Measurements from ENCODE around the gene WASF2.

DNA sequence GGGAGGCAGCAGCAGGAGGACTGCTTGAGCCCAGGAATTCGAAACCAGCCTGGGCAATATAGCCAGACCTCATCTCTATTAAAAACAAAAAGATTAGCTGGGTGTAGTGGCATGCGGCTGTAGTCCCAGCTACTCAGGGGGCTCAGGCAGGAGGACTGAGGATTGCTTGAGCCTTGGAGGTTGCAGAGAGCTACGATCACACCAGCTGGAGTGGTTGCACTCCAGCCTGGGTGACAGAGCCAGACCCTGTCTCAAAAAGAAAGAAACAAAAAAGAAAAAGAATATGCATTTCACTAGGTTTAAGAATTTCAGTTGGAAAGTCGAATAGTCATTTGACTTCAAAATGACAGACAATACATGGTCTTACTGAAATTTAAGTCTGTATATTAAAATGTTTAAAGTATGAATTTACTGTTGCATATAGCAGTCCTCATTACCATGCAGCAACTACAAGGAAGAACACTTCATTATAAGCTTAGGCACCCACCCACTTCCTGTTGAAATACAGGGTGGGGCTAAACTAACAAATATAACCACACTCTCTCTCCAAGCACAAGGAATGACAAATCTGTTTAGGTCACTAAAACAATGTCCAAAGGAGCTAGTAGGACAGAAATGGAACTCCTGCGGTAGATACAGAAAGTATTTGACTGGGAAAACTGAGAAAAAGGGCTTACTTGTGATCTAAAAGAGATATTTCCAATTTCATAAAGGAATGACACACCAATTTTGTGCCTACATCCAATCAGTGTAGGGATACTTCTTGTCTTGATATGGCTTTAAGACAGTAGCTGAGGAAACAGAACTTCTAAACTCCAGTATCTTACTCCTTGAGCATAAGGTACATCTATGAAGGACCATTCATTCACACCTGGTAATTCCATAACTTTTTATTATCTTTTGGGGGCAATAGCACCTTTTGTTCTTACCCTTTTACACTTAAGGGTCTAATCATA lies 53.5 kb downstream of the WASF2 start:
- TF ChIP-seq, protein P1, sequence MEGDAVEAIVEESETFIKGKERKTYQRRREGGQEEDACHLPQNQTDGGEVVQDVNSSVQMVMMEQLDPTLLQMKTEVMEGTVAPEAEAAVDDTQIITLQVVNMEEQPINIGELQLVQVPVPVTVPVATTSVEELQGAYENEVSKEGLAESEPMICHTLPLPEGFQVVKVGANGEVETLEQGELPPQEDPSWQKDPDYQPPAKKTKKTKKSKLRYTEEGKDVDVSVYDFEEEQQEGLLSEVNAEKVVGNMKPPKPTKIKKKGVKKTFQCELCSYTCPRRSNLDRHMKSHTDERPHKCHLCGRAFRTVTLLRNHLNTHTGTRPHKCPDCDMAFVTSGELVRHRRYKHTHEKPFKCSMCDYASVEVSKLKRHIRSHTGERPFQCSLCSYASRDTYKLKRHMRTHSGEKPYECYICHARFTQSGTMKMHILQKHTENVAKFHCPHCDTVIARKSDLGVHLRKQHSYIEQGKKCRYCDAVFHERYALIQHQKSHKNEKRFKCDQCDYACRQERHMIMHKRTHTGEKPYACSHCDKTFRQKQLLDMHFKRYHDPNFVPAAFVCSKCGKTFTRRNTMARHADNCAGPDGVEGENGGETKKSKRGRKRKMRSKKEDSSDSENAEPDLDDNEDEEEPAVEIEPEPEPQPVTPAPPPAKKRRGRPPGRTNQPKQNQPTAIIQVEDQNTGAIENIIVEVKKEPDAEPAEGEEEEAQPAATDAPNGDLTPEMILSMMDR (conservative IDR thresholded peaks at IDR 0.05 in 1 of 2, IDR thresholded peaks at IDR 0.05 in 1 of 2; ENCODE audit: low read depth in 1 of 2, low read length in 2 of 2): no peak
- TF ChIP-seq EZH2 (IDR thresholded peaks at IDR 0.05; ENCODE audit: low read length, missing control alignments): no peak
